HCT116 (cell line): ENCODE measurements around the gene CNTFR. TPM values are rescaled to one million over a fixed set of nuclear protein-coding genes. Genes with fewer than 3 reads are reported as not detected.

Experiments used
- ATAC-seq: fragments of 200-7000 bp; cut with Tn5 transposase; 2 replicates; pipeline ENCODE4 v1.9.1; 2020; ENCODE audit warnings: mild to moderate bottlenecking, moderate library complexity
- BruUV-seq: library from RNA; stranded (reverse); fragments of 400-500 nt; replicated peaks from 2 replicates; lab custom pipeline; 2021; lab: Mats Ljungman, UMichigan
- CTCF ChIA-PET: fragments of 300-600 bp; sonication (Branson Sonifier 250); formaldehyde crosslinking; loops from one replicate; lab custom pipeline; 2021; ENCODE audit warnings: antibody characterized with exemption; lab: Charles Lee
- POLR2A ChIA-PET: fragments of 300-600, 350-600 bp; sonication (Branson Sonifier 250); formaldehyde crosslinking; loops from one replicate; lab custom pipeline; 2021; ENCODE audit warnings: antibody characterized with exemption; lab: Charles Lee
- RAD21 ChIA-PET, 2 experiments: fragments of 300-600 bp; sonication (Branson Sonifier 250); formaldehyde crosslinking; loops; one replicate each; lab custom pipeline; 2023; ENCODE audit warnings: low total read pairs in 2 of 2; ENCODE audit not compliant: uncharacterized antibody in 2 of 2, unreplicated experiment in 2 of 2, low non-redundant PET in 1 of 2; lab: Charles Lee
- DNase-seq: peaks from one replicate; pipeline ENCODE4 v3.0.0-alpha.2; 2010; ENCODE audit warnings: low read depth, low spot score
- H2AFZ ChIP-seq: fragments of 200-600 bp; shearing (Covaris generic), sonication (generic); 2 replicates; pipeline ENCODE4 v1.6.1; 2017; ENCODE audit warnings: low read depth, mixed run types, mixed read lengths, antibody characterized with exemption, low read length; ENCODE audit not compliant: poor library complexity, severe bottlenecking
- H3K27ac ChIP-seq: 2 replicates; pipeline ENCODE4 v1.5.1; 2012; ENCODE audit warnings: low read depth, low read length
- H3K27me3 ChIP-seq: fragments of 200-600 bp; sonication (generic); 2 replicates; pipeline ENCODE4 v1.6.1; 2016; ENCODE audit warnings: mixed run types, low read length, mixed read lengths; ENCODE audit not compliant: insufficient read depth
- H3K36me3 ChIP-seq, 2 experiments: fragments of 200-500 bp in 1 of 2; fragments of 200-600 bp in 1 of 2; sonication (Bioruptor generic) in 1 of 2; sonication (generic) in 1 of 2; 2 replicates each; pipeline versions ENCODE4 v1.5.1 to v1.6.1; 2014 to 2016; ENCODE audit warnings: low read length in 2 of 2, inconsistent platforms in 1 of 2, mixed read lengths in 1 of 2, mixed run types in 1 of 2; ENCODE audit not compliant: insufficient read depth in 2 of 2, control insufficient read depth in 1 of 2
- H3K4me1 ChIP-seq, 2 experiments: fragments of 200-600 bp in 1 of 2; sonication (generic) in 1 of 2; 2 replicates each; pipeline versions ENCODE4 v1.5.1 to v1.6.1; 2012 to 2017; ENCODE audit warnings: low read length in 2 of 2, inconsistent platforms in 1 of 2, mild to moderate bottlenecking in 1 of 2, mixed read lengths in 1 of 2, mixed run types in 1 of 2, moderate library complexity in 1 of 2; ENCODE audit not compliant: insufficient read depth in 2 of 2, control insufficient read depth in 1 of 2
- H3K4me2 ChIP-seq: fragments of 200-600 bp; sonication (generic); 2 replicates; pipeline ENCODE4 v1.6.1; 2017; ENCODE audit warnings: mixed run types, low read length, mixed read lengths
- H3K4me3 ChIP-seq, 2 experiments: fragments of 200-600 bp in 1 of 2; sonication (generic) in 1 of 2; replicated peaks in 1 of 2; 2 replicates each; pipeline ENCODE4 v1.5.1; 2011 to 2016; ENCODE audit warnings: low read length in 2 of 2, control low read depth in 1 of 2, low read depth in 1 of 2, mild to moderate bottlenecking in 1 of 2, mixed read lengths in 1 of 2, mixed run types in 1 of 2
- H3K79me2 ChIP-seq: fragments of 200-600 bp; sonication (generic); 2 replicates; pipeline ENCODE4 v1.6.1; 2017; ENCODE audit warnings: mild to moderate bottlenecking, mixed run types, low read length, moderate library complexity, mixed read lengths; ENCODE audit not compliant: insufficient read depth
- H3K9ac ChIP-seq: fragments of 200-600 bp; sonication (generic); 2 replicates; pipeline ENCODE4 v1.6.1; 2016; ENCODE audit warnings: low read length, mixed read lengths
- H3K9me2 ChIP-seq: fragments of 200-600 bp; sonication (generic), shearing (Covaris generic); 2 replicates; pipeline ENCODE4 v1.6.1; 2017; ENCODE audit warnings: mixed run types, mild to moderate bottlenecking, moderate library complexity; ENCODE audit not compliant: insufficient read depth
- H3K9me3 ChIP-seq, 2 experiments: fragments of 200-500 bp in 1 of 2; fragments of 200-600 bp in 1 of 2; sonication (Bioruptor generic) in 1 of 2; sonication (generic) in 1 of 2; 2 replicates each; pipeline ENCODE4 v1.6.1; 2014 to 2017; ENCODE audit warnings: low read length in 2 of 2, mixed read lengths in 2 of 2, inconsistent platforms in 1 of 2, low read depth in 1 of 2, mild to moderate bottlenecking in 1 of 2, mixed run types in 1 of 2, moderate library complexity in 1 of 2; ENCODE audit not compliant: control insufficient read depth in 1 of 2, insufficient read depth in 1 of 2
- H4K20me1 ChIP-seq: fragments of 200-600 bp; sonication (generic), shearing (Covaris generic); 2 replicates; pipeline ENCODE4 v1.6.1; 2017; ENCODE audit warnings: mixed run types, mild to moderate bottlenecking, moderate library complexity; ENCODE audit not compliant: insufficient read depth
- CBX3 ChIP-seq: IDR thresholded peaks from 2 replicates; pipeline ENCODE4 v1.6.1; 2012; ENCODE audit warnings: low read depth
- CTCF ChIP-seq, 3 experiments: fragments of 200-600 bp in 1 of 3; sonication (generic) in 1 of 3; IDR thresholded peaks in 2 of 3; conservative IDR thresholded peaks in 1 of 3; 2 replicates each; pipeline ENCODE4 v1.5.1; 2012 to 2017; ENCODE audit warnings: low read depth in 2 of 3, low read length in 2 of 3, antibody characterized with exemption in 1 of 3, borderline replicate concordance in 1 of 3, control low read depth in 1 of 3, mild to moderate bottlenecking in 1 of 3, mixed read lengths in 1 of 3, mixed run types in 1 of 3, moderate library complexity in 1 of 3; ENCODE audit not compliant: insufficient read depth in 1 of 3
- EGR1 ChIP-seq: IDR thresholded peaks from 2 replicates; pipeline ENCODE4 v1.6.1; 2012; ENCODE audit warnings: low read depth
- EZH2 ChIP-seq: fragments of 200-600 bp; sonication (generic); IDR thresholded peaks from 2 replicates; pipeline ENCODE4 v1.6.1; 2017; ENCODE audit warnings: antibody characterized with exemption, mixed run types
- JUND ChIP-seq: IDR thresholded peaks from 2 replicates; pipeline ENCODE4 v1.6.1; 2012
- SP1 ChIP-seq: IDR thresholded peaks from 2 replicates; pipeline ENCODE4 v1.6.1; 2012; ENCODE audit warnings: low read depth
- SRF ChIP-seq: IDR thresholded peaks from 2 replicates; pipeline ENCODE4 v1.6.1; 2012; ENCODE audit warnings: low read depth
- TCF7L2 ChIP-seq: IDR thresholded peaks from 2 replicates; pipeline ENCODE4 v1.7.0; 2011; ENCODE audit warnings: borderline replicate concordance, inconsistent platforms; ENCODE audit not compliant: insufficient read depth, insufficient read length; ENCODE audit errors: extremely low read depth
- ZFX ChIP-seq: fragments of 450-650 bp; IDR thresholded peaks from 2 replicates; pipeline ENCODE4 v1.6.1; 2017
- intact Hi-C: fragments of 100-400 bp; cut with micrococcal nuclease; formaldehyde crosslinking; loops from 2 replicates; pipeline ENCODE4 v1.10.0; 2022
- total RNA-seq: library from RNA; stranded (reverse); gene quantifications from one replicate; pipeline ENCODE4 v1.2.1, GENCODE V29; 2021; ENCODE audit not compliant: unreplicated experiment
- TF ChIP-seq, protein P1 (sequence below): IDR thresholded peaks from 2 replicates; pipeline ENCODE4 v1.6.1; 2012; ENCODE audit warnings: low read depth

The CNTFR gene
- total RNA-seq, 1 experiment from 2014 or later = not detected

DNA sequence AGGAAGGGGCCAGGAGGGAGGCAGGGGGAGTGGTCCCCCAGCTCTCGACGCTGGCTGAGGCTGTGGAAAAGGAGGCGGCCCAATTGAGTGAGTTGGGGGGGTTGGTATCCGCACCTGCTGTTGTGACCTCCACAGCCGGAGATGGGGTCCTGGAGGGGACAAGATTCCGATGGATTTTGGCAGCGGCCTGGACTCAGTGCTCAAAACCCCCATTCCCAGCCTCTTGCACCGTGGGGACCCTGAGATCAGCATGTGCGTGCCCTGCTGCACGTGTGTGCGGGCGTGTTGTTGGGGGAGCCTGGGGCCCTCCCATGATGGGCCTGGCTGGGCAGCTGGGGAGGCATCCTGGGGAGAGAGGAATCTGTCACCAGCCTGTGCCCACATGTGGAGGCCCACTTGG, 15.0 kb downstream of the CNTFR start:
- Histone ChIP-seq H3K4me2 (no peak overlapping the region), H3K9me3 (no peaks in the 10 kb centered on the region), H3K27ac (no peak overlapping the region), H3K27me3 (no peaks in the 10 kb centered on the region)
- POLR2A ChIA-PET = no interaction called here
- ATAC-seq = no peak
- TF ChIP-seq ZFX (no peak), SRF (no peak), TCF7L2 (no peak), JUND (no peak), CBX3 (no peak)
- TF ChIP-seq, all 23 proteins: peak for 0
- Histone ChIP-seq H3K4me1 (no peaks in the 10 kb centered on the region; a peak in 1 of 4 replicates), H2AFZ (no peak overlapping the region), H3K4me3 (no peak overlapping the region), H3K36me3 (no peaks in the 10 kb centered on the region), H3K9ac (no peak overlapping the region), H3K79me2 (no peaks in the 10 kb centered on the region), H4K20me1 (no peaks in the 10 kb centered on the region), H3K9me2 (no peaks in the 10 kb centered on the region)
- intact Hi-C loops = no loop called here
- BruUV-seq = no TSS peak
- ChIA-PET CTCF (no interaction called here), RAD21 (no interaction called here)
- no peak for DNase-seq

- no peak overlapping the region for H2AFZ ChIP-seq
- no peak overlapping the region for H3K4me3 ChIP-seq
- H4K20me1 ChIP-seq = no peaks in the 10 kb centered on the region
- H3K9me3 ChIP-seq = no peaks in the 10 kb centered on the region
- no peak for ATAC-seq
- H3K27ac ChIP-seq = no peak overlapping the region
- CTCF ChIA-PET = interaction anchor here (1.5 kb wide), 1 partner anchor 18 kb away, joined by 3 read pairs; no protein-coding TSS in a partner anchor
- H3K9me2 ChIP-seq = no peaks in the 10 kb centered on the region
- TF ChIP-seq, protein P1, sequence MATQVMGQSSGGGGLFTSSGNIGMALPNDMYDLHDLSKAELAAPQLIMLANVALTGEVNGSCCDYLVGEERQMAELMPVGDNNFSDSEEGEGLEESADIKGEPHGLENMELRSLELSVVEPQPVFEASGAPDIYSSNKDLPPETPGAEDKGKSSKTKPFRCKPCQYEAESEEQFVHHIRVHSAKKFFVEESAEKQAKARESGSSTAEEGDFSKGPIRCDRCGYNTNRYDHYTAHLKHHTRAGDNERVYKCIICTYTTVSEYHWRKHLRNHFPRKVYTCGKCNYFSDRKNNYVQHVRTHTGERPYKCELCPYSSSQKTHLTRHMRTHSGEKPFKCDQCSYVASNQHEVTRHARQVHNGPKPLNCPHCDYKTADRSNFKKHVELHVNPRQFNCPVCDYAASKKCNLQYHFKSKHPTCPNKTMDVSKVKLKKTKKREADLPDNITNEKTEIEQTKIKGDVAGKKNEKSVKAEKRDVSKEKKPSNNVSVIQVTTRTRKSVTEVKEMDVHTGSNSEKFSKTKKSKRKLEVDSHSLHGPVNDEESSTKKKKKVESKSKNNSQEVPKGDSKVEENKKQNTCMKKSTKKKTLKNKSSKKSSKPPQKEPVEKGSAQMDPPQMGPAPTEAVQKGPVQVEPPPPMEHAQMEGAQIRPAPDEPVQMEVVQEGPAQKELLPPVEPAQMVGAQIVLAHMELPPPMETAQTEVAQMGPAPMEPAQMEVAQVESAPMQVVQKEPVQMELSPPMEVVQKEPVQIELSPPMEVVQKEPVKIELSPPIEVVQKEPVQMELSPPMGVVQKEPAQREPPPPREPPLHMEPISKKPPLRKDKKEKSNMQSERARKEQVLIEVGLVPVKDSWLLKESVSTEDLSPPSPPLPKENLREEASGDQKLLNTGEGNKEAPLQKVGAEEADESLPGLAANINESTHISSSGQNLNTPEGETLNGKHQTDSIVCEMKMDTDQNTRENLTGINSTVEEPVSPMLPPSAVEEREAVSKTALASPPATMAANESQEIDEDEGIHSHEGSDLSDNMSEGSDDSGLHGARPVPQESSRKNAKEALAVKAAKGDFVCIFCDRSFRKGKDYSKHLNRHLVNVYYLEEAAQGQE = no peak
- no peak for TF ChIP-seq CTCF (IDR thresholded peaks at IDR 0.05 in 2 of 3, conservative IDR thresholded peaks at IDR 0.05 in 1 of 3; ENCODE audit: borderline replicate concordance in 1 of 3, insufficient read depth in 1 of 3, low read depth in 2 of 3, low read length in 2 of 3)
- no peak for TF ChIP-seq SP1
- TF ChIP-seq EGR1 = no peak
- no peak for TF ChIP-seq ZFX
- no peak for TF ChIP-seq JUND
- TF ChIP-seq EZH2 = no peak
- TF ChIP-seq, all 23 proteins: peak for 0
- no peaks in the 10 kb centered on the region; a peak in 1 of 4 replicates for H3K4me1 ChIP-seq
- ChIA-PET RAD21 (no interaction called here), POLR2A (no interaction called here)
- H3K4me2 ChIP-seq = no peak overlapping the region
- no peak for DNase-seq
- intact Hi-C loops = no loop called here
- no TSS peak for BruUV-seq
- no peak overlapping the region for H3K9ac ChIP-seq
- no peaks in the 10 kb centered on the region for H3K79me2 ChIP-seq
- no peaks in the 10 kb centered on the region for H3K36me3 ChIP-seq
- no peaks in the 10 kb centered on the region for H3K27me3 ChIP-seq
Measured at GRCh38 chr9:34573599-34574325, 15.8 kb downstream of the CNTFR start.
